Retinal pigment epithelial cell (primary cell): ENCODE results near the gene RTN4RL2.
A peak's percentile ranks its signal among the peaks of the same experiment; 100 is the strongest.

Experiments used
- DNase-seq: peaks from one replicate; pipeline ENCODE4 v3.0.0-alpha.2; 2010; ENCODE audit warnings: low read depth
- H3K4me3 ChIP-seq: 2 replicates; pipeline ENCODE4 v1.5.1; 2011; ENCODE audit warnings: mild to moderate bottlenecking, low read length, control low read depth, moderate library complexity
- TF ChIP-seq, protein P1 (sequence below): conservative IDR thresholded peaks from 2 replicates; pipeline ENCODE4 v1.5.1; 2011; ENCODE audit warnings: low read depth, low read length, control low read depth, inconsistent platforms

The RTN4RL2 gene

DNA sequence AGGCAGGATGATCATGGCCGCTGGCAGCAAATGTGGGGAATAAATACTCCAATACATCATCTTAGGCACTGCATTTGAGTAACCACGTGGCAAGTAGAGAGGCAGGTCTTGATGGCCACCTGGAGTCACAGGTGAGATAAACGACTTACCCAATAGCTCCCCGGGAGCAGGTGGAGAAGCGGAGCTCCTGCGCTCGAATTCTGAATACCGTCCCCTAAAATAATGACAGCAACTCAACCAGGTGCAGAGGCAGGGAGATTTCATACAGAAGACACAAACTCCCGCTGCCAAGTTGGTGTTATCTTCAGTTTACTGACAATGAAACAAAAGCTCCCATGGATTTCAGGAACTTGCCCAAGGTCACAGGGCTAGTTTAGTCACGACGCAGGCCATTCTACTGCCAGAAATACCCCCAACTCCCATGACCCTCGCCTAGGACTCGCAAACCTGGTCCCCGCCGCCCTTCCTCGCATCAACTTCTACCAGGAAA lies 33.8 kb upstream of the RTN4RL2 start:
- no peak for DNase-seq
- peak overlapping the region; percentile 44 for H3K4me3 ChIP-seq
- TF ChIP-seq, protein P1, sequence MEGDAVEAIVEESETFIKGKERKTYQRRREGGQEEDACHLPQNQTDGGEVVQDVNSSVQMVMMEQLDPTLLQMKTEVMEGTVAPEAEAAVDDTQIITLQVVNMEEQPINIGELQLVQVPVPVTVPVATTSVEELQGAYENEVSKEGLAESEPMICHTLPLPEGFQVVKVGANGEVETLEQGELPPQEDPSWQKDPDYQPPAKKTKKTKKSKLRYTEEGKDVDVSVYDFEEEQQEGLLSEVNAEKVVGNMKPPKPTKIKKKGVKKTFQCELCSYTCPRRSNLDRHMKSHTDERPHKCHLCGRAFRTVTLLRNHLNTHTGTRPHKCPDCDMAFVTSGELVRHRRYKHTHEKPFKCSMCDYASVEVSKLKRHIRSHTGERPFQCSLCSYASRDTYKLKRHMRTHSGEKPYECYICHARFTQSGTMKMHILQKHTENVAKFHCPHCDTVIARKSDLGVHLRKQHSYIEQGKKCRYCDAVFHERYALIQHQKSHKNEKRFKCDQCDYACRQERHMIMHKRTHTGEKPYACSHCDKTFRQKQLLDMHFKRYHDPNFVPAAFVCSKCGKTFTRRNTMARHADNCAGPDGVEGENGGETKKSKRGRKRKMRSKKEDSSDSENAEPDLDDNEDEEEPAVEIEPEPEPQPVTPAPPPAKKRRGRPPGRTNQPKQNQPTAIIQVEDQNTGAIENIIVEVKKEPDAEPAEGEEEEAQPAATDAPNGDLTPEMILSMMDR: no peak

DNA sequence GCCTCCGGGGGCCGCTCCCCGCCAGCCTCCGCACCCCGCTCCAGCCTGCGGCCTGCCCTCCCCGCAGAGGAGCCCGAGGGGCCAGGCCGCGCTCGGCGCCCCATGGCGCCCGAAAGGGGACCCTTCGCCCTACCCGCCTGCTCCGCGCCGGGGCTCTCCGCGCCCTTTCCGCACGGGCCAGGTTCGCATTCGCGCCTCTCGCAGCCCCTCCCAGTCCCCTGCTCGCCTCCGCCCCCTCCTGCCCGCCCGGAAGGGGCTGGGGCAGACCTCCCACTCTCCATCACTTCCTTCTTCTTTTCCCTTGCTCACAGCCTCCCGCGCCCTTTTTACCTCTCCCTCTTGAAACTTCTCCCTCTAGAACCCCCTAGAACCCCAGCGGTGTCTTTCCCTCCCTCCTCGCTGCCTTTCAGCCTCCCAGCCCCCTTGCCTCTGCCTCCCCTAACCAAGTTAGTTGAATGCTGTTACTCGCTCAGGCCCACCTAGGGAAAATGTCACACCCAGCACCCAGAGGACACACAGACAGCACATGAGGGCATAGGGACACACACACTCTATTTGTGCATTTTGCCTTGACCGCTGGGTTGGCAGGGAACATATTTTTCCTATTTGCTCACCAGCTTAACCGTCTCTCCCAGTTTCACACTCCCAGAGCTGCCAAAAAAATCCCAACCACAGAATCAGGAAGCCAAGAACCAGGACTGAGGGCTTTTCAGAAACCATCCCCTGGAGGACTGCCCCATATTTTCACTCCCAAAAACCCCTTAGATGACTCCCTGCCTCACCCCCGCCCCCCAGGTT lies 33.2 kb upstream of the RTN4RL2 start, which contains the start of gene SLC43A3:
SLC43A3 (minus strand) TSS at position 193 of the 798 bp plus-strand sequence. CDS start 949 bp downstream, outside the sequence.
- DNase-seq: peak; percentile 59
- H3K4me3 ChIP-seq: peak within 1 kb of the TSS; percentile 44
- TF ChIP-seq, protein P1: no peak

DNA sequence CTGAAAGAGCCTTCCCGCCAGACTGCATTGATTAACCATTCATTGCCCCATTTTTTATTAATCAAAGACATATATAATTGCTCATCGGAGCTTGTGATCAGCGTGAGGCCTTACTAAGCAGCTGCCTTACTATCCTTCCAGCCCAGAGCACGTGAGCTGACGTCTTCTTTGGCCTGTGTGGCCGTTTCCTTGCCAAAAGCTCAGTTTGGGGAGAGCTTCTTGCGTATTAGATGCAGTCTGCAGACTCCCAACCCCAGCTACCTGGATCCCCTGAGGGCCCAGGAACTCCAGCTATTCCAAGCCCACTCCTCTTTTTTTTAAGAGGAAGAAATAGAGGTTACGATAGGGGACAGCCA lies 32.6 kb upstream of the RTN4RL2 start:
- TF ChIP-seq, protein P1: no peak
- no peak overlapping the region for H3K4me3 ChIP-seq
- no peak for DNase-seq

DNA sequence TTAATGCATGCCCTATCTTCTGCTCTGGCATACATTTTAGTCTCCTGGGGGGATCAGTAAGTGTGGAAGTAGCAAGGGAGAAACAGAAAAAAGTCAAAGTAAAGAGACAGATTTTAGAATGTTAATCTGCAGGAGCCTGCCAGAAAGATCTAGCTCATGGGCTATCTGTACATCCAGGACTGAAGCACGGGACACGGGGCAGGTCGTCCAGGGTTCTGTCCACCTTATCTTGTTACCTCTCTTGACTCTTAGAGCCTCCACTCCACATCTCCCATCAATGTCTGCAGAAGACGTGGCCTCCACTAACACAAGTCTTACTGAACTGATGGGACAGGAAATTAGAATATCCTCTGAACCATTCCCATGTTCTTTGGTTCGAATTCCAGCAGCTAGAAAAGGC lies 31.7 kb upstream of the RTN4RL2 start:
- DNase-seq: no peak
- TF ChIP-seq, protein P1: no peak
- no peak overlapping the region for H3K4me3 ChIP-seq

DNA sequence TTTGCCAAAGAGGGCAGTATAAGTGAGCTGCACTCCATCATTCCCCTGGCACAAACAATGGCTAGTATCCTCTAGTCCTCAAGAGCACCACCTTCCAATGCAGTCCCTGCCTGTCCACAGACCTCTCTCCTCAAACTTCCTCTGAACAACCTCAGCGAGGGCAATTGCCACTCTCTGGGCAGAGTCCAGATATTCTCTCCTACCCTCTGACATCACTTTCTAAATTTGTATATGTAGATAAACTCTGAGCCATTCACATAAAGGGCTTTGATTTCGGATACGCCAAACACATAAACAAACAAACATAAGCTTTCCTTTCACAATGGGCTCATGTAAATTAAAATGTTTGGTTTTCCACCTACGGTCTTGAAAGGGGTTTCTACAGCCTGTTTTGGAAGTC lies 30.4 kb upstream of the RTN4RL2 start:
- no peak for DNase-seq
- H3K4me3 ChIP-seq: no peak overlapping the region
- TF ChIP-seq, protein P1: no peak

DNA sequence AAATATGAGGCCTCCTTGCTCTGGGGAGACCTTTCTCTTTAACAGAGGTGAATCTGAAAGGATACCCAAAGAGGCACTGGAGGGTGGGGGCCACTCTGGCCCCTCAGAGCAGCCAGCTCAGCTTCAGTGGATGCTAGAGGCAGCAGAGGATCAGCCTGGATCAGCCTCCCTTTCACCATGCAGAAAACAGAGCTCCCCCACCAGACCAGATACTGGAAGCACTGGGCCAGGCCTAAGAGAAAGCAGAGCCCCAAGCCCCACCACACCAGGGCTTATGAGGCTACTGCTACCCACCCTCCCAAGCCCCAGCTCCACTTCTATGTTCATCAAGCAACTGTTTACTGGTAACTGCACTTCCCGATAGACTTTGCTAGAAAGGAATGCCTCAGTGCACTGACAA lies 29.4 kb upstream of the RTN4RL2 start:
- H3K4me3 ChIP-seq: no peak overlapping the region
- TF ChIP-seq, protein P1: no peak
- no peak for DNase-seq

DNA sequence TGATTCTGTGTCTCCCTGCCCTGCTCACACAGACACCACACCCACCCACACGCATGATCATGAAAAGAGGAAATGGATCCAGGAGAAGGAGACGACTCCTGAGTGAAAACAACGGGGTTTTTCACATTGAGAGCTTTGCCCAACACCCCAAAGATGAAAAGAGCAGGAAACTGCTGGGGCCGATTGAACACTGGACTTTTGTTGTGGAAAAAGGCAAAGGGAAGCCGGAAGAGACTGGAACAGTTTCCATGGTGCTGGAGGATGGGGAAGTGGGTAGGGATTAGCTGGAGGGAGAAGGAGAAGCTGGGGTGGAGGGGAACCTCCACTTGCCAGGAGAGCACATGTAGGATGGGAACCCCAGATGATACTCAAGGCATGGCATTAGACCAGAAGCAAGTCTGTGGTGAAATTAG lies 28.2 kb upstream of the RTN4RL2 start:
- H3K4me3 ChIP-seq: no peak overlapping the region
- no peak for DNase-seq
- TF ChIP-seq, protein P1: no peak
